Islet of Langerhans (tissue), 1 donor: ENCODE data around the gene STAT5A.
"Not testable (repeated sequence)": the region's sequence is repeated elsewhere in the genome, so short reads cannot be mapped to it uniquely, and the experiment has no call there.

Experiments used
- FAIRE-seq: peaks from one replicate; lab custom pipeline; 2011; peaks lifted over from hg19 to GRCh38; lab: Jason Lieb, UNC

Gene STAT5A

DNA sequence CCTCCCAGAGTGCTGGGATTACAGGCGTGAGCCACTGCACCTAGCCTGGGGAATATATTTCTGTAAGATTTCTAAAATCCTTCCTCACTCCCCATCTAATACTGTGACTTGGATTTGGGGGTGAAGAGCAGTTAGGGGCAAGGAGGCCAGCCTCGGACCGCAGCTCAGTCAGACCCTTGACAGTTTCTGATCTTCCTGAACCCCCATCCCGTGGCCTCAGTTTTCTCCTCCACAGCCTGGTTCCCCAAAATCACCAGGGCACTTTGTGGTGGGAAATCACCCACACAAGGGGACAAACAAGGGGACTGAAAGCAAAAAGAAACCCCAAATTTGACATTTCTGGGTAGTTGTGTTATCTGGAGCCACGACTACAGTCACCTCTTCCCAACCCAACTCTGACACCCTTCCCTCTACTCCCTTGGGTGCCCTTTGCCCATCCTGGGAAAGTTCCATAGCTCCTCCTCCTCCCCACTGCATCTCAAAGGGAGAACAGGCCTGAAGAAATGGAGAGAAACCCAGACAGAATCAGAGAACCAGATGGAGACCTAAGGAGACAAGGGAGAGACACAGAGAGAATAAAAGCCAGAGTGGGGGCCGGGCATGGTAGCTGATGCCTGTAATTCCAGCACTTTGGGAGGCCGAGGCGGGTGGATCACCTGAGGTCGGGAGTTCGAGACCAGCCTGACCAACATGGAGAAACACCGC lies 2.8 kb upstream of the STAT5A start:
- FAIRE-seq = no peak

DNA sequence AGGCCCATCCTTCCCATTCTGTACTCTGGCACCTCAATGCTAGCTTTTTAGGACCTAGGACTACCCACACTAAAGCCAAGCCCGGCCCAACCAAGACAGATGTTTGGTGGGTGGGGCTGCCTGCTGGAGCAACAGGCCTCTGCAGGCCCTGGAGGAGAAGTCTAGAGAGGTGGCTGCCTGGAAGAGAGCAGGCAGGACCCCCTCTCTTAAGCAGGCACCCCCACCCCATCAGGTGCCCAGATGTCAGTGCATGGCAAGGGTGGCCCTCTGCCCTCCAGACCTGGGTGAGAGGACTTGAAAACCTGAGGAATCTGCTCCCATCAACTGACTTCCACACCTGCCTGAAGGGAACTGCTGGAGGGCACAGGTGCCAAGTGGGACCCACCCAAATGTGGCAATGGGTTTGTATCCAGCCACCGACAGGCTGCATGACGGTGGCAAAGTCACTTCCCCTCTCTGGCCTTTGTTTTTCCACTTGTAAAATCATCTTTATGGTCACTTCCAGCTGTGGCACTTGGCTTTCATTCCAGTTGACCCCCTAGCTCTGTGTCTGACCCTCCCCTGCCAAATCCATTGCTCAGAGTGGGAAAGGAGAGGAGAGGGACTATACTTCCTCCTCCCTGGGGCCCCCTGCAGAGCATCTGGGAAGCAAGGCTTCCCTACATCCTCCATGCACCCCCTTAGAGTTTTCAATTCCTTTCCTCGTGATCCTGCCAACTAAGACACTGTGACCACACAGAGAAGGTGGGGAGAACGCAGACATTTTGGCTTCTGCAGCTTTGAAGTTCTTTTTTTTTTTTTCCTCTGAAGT lies 1.7 kb upstream of the STAT5A start:
- FAIRE-seq = no peak

DNA sequence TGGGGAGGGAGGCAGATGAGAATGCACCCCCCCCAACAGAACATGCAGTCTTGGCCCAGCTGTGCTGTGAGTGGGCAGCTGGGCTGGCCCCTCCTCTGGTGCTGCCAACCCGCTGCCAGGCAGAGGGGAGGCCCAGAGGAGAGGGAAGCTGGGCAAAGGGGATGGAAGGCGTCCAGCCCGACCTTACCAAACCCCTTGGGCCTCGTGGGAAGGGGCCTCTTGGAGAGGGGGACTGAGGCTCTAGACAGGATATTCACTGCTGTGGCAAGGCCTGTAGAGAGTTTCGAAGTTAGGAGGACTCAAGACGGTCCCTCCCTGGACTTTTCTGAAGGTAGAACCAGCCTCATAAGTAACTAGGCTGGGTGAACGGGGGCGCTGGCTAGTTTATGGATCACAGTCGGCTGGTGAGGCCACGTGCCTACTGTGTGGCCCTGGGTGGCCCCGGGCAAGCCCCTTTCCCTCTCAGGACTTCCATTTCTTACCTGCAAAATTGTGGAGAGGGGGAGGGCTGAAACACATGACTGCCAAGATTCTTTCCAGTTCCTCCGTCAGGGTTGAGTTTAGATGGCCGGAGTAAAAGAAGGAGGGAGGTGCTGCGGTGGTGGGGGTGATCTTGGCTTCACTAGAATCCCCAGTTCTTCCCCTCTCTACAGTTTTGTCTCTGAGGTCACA lies 857 bp upstream of the STAT5A start:
- no peak for FAIRE-seq

DNA sequence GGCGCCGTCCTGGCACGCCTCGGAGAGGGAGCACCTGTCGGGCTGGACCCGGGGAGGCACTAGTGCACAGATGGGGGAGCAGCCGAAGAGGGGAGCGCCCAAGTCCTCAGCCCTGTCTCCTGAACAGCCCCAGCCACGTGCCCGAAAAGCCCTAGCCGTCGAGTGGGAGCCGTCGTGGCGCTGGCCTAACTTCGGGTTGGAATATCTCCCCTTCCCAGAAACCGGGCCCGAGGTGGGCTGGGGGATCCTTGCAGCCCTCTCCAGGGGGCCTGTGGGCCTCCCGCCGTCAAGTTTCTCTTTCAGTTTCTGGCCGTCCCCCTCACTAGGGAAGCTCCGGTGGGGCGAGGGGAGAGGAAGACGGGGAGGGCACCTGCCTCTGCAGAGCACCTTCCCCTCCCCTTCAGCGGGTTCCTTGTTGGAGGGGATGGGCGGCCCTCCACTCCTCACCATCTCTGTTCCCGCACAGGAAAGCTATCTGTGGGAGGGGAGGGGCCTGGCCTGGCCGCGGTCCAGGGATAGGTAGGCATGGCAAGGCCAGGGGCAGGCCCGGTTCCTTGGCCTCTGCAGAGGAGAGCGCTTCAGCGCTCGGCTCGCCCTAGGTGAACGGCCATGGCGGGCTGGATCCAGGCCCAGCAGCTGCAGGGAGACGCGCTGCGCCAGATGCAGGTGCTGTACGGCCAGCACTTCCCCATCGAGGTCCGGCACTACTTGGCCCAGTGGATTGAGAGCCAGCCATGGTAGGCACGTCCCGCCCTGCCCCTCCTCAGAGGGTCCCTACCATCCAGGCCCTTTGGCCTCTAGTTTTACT lies 709 bp downstream of the STAT5A start:
- no peak for FAIRE-seq

- FAIRE-seq = no peak
Observed at GRCh38 chr17:42289611-42290181, 1.4 kb downstream of the STAT5A start.

DNA sequence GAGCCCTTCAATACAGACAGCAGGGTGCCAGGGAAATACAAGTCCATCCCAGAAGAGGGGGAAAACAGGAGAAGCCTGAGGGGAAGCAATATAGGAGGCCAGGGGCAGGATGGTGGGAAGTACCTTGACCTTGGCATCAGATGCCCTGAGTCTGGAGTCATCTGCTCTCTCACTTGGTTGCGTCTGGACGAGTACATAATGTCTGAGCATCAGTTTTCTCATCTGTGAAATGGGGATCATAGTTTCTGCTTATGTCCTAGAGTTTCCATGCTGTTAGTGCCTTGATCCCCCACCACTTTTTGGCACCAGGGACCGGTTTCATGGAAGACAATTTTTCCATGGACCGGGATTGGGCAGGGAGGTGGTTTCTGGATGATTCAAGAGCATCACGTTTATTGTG lies 2.3 kb downstream of the STAT5A start:
- no peak for FAIRE-seq

DNA sequence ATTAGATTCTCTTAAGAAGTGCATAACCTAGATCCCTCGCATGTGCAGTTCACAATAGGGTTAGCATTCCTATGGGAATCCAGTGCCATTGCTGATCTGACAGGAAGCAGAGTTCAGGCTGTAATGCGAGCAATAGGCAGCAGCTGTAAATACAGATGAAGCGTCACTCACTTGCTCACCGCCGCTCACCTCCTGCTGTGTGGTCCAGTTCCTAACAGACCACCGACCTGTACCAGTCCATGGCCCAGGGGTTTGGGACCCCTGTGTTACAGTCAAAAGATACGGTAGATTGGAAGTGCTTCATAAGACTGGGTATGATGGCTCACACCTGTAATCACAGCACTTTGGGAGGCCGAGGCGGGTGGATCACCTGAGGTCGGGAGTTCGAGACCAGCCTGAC lies 2.8 kb downstream of the STAT5A start:
- no peak for FAIRE-seq

- FAIRE-seq = no peak
Observed at GRCh38 chr17:42294469-42295398, 6.4 kb downstream of the STAT5A start.

DNA sequence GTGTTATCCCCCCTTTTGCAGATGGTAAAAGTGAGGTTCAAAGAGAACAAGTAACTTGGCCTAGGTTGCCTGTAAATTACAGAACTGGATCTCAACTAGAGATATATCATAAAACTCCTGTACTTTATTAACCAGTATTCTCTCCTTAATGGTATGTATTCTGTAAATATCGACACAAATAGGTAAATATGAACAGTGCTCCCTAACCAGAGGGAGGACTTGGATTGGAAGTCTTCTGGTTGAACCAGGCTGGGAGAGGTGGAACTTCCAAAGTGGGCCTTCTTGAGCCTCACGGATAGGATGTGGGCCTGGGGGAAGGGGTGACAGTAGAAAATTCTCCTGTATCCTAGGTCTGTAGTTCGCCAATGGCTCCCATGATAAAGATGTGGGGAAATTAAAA lies 7.7 kb downstream of the STAT5A start:
- FAIRE-seq = no peak

- FAIRE-seq = not testable (repeated sequence)
Observed at GRCh38 chr17:42297775-42298174, 9.5 kb downstream of the STAT5A start.

DNA sequence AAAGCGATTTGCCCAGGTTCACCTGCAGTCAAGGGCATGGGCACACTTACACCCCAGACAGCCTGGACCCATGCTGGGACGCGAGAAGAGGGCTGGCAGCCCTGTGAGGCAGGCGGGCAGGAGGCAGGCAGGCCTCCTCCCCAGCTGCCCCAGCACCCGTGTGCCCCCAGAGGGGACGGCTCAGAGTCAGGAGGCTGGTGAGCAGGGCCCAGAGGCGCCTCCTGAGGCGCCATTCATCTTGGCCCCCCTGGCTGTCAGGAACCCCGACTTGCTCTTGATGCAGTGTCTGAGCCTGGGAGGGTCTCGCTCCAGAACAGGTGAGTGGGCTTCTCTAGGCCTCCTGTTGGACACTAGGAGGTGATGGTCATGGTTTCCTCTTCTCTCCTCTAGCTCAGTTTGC lies 11.1 kb downstream of the STAT5A start:
- FAIRE-seq = not testable (repeated sequence)

- FAIRE-seq = not testable (repeated sequence)
Observed at GRCh38 chr17:42299913-42300312, 11.6 kb downstream of the STAT5A start.

- FAIRE-seq = no peak
Observed at GRCh38 chr17:42301022-42301421, 12.7 kb downstream of the STAT5A start.

DNA sequence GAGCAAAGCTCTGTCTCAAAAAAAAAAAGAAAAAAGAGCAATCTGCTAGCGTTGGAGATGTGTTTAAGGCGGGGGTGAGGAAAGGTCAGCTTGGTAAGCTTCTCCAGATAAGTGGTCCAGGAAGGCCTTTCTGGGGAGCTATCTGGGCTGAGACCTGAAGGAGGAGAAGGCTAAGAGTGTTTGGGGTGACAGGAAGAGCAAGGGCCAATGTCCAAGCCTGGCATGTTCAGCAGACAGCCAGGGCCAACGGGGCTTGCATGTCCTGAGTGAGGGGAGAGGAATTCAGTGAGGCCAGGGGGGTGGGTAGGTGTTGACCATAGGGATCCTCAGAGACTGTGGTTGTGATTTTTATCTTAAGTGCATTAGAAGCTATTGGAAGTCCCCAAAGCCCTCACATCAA lies 15.4 kb downstream of the STAT5A start:
- no peak for FAIRE-seq

GRCh38 chr17:42304187-42305030 lies 16.1 kb downstream of the STAT5A start:
- FAIRE-seq = no peak

GRCh38 chr17:42305031-42305330 lies 16.7 kb downstream of the STAT5A start:
- FAIRE-seq = not testable (repeated sequence)

- no peak for FAIRE-seq
Observed at GRCh38 chr17:42305543-42306384, 17.5 kb downstream of the STAT5A start.

GRCh38 chr17:42306385-42306667 lies 18.0 kb downstream of the STAT5A start:
- FAIRE-seq = no peak

DNA sequence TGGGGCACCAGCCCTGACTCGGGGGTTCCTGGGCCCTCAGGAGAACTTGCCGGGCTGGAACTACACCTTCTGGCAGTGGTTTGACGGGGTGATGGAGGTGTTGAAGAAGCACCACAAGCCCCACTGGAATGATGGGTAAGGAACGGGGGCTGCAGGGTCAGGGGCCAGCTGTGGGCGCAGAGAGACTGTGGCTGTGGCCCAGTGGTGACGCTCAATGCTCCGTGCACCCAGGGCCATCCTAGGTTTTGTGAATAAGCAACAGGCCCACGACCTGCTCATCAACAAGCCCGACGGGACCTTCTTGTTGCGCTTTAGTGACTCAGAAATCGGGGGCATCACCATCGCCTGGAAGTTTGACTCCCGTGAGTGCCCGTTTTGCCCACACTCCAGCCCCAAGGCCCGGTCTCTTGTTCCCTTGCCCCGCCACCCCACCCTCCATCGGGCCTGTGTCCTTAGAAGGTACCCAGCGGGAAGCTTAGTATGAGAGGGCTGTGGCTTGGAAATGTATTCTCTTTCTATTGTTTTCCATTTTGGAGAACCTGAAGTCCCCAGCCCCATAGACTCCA lies 19.1 kb downstream of the STAT5A start:
- no peak for FAIRE-seq
